G401.6 (cell line): ENCODE results near the gene SHISA8.
"Not testable (repeated sequence)": the region's sequence is repeated elsewhere in the genome, so short reads cannot be mapped to it uniquely, and the experiment has no call there.

Source experiments
- FAIRE-seq: peaks from 2 replicates; lab custom pipeline; 2012; peaks lifted over from hg19 to GRCh38; lab: Jason Lieb, UNC

Gene SHISA8

GRCh38 chr22:41915035-41915785, at the start of gene SHISA8:
Gene SHISA8, minus strand, starts transcription at chr22:41915074. Its CDS starts 407 bp downstream, at chr22:41914667.
- no peak for FAIRE-seq

GRCh38 chr22:41964112-41964491, 49.2 kb upstream of the SHISA8 start:
- FAIRE-seq = no peak

GRCh38 chr22:41963453-41964111, 48.7 kb upstream of the SHISA8 start:
- no peak for FAIRE-seq

- no peak for FAIRE-seq
Observed at GRCh38 chr22:41957941-41958556, 43.2 kb upstream of the SHISA8 start.

GRCh38 chr22:41952713-41953112, 37.8 kb upstream of the SHISA8 start:
- no peak for FAIRE-seq

- FAIRE-seq = no peak
Observed at GRCh38 chr22:41951898-41952474, 37.1 kb upstream of the SHISA8 start, which contains the start of gene SMIM45. Gene SMIM45, plus strand, starts transcription at chr22:41952150.

- FAIRE-seq = no peak
Observed at GRCh38 chr22:41949297-41949965, 34.6 kb upstream of the SHISA8 start.

- FAIRE-seq = not testable (repeated sequence)
Observed at GRCh38 chr22:41948928-41949296, 34.0 kb upstream of the SHISA8 start.

- no peak for FAIRE-seq
Observed at GRCh38 chr22:41948142-41948541, 33.3 kb upstream of the SHISA8 start.

- no peak for FAIRE-seq
Observed at GRCh38 chr22:41947424-41948080, 32.7 kb upstream of the SHISA8 start.

- FAIRE-seq = peak; percentile 97
Observed at GRCh38 chr22:41946629-41947423, 32.0 kb upstream of the SHISA8 start, which contains the start of gene CENPM. Gene CENPM, minus strand, starts transcription at chr22:41947152. Its CDS starts 76 bp downstream, at chr22:41947076.

GRCh38 chr22:41943661-41944209, 28.9 kb upstream of the SHISA8 start:
- no peak for FAIRE-seq

GRCh38 chr22:41940832-41941765, 26.2 kb upstream of the SHISA8 start:
- FAIRE-seq = peak; percentile 72

GRCh38 chr22:41939981-41940831, 25.3 kb upstream of the SHISA8 start:
- FAIRE-seq = no peak

- no peak for FAIRE-seq
Observed at GRCh38 chr22:41936894-41937169, 22.0 kb upstream of the SHISA8 start.

GRCh38 chr22:41935509-41935908, 20.6 kb upstream of the SHISA8 start:
- no peak for FAIRE-seq

GRCh38 chr22:41935015-41935351, 20.1 kb upstream of the SHISA8 start:
- no peak for FAIRE-seq

GRCh38 chr22:41934284-41935014, 19.6 kb upstream of the SHISA8 start:
- FAIRE-seq = no peak
